ENCODE data around the gene TMEM132C. TPM values are rescaled to one million over a fixed set of nuclear protein-coding genes. Genes with fewer than 3 reads are reported as not detected.

The TMEM132C gene
- total and polyA plus RNA-seq, 2 of the 8 experiments (the other 6 are each of a cell fraction or from before 2014, with no cell fraction given) = 0.23 to 0.76 TPM

DNA sequence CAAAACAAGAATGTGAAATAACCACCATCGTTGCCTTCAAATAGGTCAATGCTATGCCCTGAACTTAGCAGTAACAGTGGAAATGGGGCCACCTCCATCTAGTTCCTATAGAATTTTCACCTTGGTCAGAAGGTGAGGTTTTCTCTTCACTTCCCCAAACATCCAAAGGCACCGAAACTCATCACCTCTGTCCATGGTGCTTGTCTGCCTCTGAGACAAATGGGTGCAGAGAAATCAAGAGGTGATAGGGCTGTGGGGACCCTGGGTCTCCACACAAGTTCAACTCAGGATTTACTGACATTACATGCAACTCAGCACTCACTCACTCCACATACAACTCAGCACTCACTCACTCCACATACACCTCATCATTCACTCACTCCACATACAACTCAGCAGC lies 26.2 kb upstream of the TMEM132C start (continued):
- no peak for TF ChIP-seq CHD7 (IDR thresholded peaks at IDR 0.05; ENCODE audit: insufficient replicate concordance, low read length)
- TF ChIP-seq SIX5 (IDR thresholded peaks at IDR 0.05; ENCODE audit: low read depth, low read length) = no peak
- no peak for TF ChIP-seq SP4 (IDR thresholded peaks at IDR 0.05; ENCODE audit: low read length)
- TF ChIP-seq RNF2 (IDR thresholded peaks at IDR 0.05; ENCODE audit: borderline replicate concordance, low read depth, low read length, missing control alignments, poor library complexity, severe bottlenecking) = no peak
- TF ChIP-seq TBP (IDR thresholded peaks at IDR 0.05; ENCODE audit: low read depth, low read length) = no peak
